ENCODE measurements around the gene DDX50.

Gene DDX50

DNA sequence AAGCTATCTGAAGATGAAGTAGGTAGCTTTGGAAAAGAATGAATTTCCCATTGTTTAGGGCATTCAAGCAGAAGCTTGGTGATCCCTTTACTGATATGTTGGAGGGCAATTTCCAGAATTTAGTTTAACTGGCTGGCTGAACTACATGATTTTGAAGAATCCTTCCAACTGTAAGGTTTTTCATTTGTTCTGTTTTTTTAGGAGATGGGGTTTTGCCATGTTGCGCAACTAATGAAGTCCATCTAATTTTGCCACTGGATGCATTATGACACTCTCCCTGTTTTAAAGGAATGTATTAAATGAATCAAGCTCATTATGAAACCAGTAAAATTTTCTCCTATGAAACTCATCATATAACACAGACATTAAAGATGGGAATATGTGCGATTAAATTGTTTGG is 6.1 kb upstream of the DDX50 start:
- no peak overlapping the region for H3K4me3 ChIP-seq (ENCODE audit: low read depth, low read length)
- TF ChIP-seq, protein P1, sequence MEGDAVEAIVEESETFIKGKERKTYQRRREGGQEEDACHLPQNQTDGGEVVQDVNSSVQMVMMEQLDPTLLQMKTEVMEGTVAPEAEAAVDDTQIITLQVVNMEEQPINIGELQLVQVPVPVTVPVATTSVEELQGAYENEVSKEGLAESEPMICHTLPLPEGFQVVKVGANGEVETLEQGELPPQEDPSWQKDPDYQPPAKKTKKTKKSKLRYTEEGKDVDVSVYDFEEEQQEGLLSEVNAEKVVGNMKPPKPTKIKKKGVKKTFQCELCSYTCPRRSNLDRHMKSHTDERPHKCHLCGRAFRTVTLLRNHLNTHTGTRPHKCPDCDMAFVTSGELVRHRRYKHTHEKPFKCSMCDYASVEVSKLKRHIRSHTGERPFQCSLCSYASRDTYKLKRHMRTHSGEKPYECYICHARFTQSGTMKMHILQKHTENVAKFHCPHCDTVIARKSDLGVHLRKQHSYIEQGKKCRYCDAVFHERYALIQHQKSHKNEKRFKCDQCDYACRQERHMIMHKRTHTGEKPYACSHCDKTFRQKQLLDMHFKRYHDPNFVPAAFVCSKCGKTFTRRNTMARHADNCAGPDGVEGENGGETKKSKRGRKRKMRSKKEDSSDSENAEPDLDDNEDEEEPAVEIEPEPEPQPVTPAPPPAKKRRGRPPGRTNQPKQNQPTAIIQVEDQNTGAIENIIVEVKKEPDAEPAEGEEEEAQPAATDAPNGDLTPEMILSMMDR (IDR thresholded peaks at IDR 0.05; ENCODE audit: low read depth, low read length) = no peak
- TF ChIP-seq POLR2A (IDR thresholded peaks at IDR 0.05; ENCODE audit: extremely low read depth, insufficient read length) = no peak
- TF ChIP-seq, protein P2, sequence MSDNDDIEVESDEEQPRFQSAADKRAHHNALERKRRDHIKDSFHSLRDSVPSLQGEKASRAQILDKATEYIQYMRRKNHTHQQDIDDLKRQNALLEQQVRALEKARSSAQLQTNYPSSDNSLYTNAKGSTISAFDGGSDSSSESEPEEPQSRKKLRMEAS (IDR thresholded peaks at IDR 0.05; ENCODE audit: low read depth, low read length) = no peak
- no peak for TF ChIP-seq MYC (IDR thresholded peaks at IDR 0.05; ENCODE audit: low read depth, low read length)
- DNase-seq (ENCODE audit: low read depth) = no peak

DNA sequence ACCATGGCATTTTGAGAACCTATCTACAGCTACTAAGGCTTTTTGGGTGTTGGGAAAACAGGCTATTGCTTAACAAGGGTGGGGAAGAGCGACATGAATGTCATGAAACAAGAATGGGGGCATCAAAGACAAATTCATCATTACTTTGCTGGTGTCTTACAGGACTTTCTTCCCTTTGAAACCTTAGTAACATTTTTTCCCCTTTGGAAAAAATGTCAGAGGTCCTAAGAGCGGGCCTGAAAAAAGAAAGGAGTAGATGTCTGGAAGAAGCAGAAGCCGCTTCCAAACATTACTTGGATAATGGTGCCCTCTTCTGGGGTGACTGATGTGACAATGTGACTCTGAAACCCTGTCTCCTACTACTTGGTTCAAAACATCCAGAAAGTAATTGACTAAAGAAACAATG is 3.8 kb upstream of the DDX50 start:
- peak; percentile 81 for DNase-seq (ENCODE audit: low read depth)
- TF ChIP-seq POLR2A (IDR thresholded peaks at IDR 0.05; ENCODE audit: extremely low read depth, insufficient read length) (no peak), MYC (IDR thresholded peaks at IDR 0.05; ENCODE audit: low read depth, low read length) (peak; percentile 36; the same call in 1 of the 2 replicates)
- TF ChIP-seq, protein P1 (IDR thresholded peaks at IDR 0.05; ENCODE audit: low read depth, low read length) = peak; percentile 34
- TF ChIP-seq, protein P2 (IDR thresholded peaks at IDR 0.05; ENCODE audit: low read depth, low read length) = peak; percentile 92
- H3K4me3 ChIP-seq (ENCODE audit: low read depth, low read length) = no peak overlapping the region

DNA sequence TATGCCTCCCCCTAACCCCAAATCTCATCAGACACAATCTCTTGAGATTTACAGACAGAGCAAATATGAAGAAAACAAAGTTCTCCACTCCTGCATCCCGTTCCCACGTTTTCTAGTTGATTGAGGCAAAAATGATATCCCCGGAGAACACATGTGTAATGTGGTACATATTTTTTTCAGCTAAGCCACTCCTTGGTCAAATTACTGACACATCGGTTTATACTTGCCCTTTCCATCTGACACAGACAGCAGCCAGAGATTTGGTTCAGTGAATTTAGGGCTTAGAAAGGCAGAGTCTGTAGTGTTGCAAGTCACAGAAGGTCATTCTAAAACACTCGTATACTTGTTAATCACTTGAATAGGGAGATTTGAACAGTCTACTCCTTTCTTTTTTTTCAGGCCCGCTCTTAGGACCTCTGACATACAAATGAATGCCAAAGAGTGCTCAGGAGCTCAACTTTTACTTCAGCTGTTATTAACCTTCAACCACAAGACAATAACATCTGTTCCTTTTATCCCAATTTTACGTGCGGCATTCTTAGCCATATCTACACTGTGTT is 1.8 kb upstream of the DDX50 start:
- TF ChIP-seq, protein P2 (IDR thresholded peaks at IDR 0.05; ENCODE audit: low read depth, low read length) = no peak
- no peak for TF ChIP-seq MYC (IDR thresholded peaks at IDR 0.05; ENCODE audit: low read depth, low read length)
- H3K4me3 ChIP-seq (ENCODE audit: low read depth, low read length) = no peak overlapping the region
- DNase-seq (ENCODE audit: low read depth) = no peak

DNA sequence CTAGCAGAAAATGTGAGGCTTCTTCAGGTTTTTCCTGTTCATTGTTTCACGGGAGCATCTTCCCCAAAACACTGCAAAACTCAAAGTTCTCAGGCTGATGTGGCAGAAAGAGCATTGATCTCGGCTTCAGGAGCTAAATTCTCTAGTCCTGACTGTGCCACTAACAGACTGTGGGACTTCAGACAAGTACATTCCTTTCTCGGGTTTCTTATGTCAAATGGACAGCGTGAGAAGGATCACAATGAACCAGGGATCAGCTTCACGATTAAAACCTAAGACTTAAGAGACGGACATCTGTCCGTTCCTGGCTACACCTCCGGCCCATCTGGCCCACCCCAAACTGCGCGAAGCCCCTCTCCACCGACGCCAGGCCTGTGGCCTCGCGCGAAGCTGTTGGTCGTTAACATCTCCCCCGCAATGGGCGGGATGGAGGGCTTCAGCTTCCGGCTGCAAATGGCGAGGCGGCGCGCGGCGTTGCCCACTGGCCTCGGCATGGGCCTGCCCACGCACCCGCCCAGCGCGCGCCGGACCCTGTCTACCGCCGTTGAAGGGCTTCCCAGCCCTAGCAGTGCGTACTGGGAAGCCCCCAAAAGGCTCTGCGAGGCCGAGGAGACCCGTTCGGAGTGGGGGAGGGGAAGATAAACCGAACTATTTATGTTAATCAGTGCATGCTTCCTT is 549 bp upstream of the DDX50 start:
- peak overlapping the region; percentile 77 for H3K4me3 ChIP-seq (ENCODE audit: low read depth, low read length)
- no peak for DNase-seq (ENCODE audit: low read depth)
- TF ChIP-seq, protein P1 (IDR thresholded peaks at IDR 0.05; ENCODE audit: low read depth, low read length) = no peak
- peak; percentile 82 for TF ChIP-seq MYC (IDR thresholded peaks at IDR 0.05; ENCODE audit: low read depth, low read length)
- TF ChIP-seq POLR2A (IDR thresholded peaks at IDR 0.05; ENCODE audit: extremely low read depth, insufficient read length) = peak; percentile 66
- TF ChIP-seq, protein P2 (IDR thresholded peaks at IDR 0.05; ENCODE audit: low read depth, low read length) = peak; percentile 84

DNA sequence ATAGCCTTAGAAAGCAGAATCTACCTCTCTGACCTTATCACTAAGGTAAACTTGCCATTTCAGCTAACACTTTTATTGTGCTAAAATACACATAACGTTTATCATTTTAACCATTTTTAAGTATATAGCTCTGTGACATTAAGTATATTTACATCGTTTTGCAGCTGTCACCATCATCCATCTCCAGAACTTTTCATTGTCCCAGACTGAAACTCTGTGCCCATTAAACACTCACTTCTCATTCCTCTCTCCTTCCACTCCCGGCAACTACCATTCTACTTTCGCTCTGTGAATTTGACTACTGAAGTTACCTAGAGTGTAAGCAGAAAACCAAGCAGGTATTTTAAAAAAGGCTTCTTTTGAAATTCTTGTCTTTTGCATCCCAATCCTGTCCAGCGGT is 1.3 kb downstream of the DDX50 start:
- no peak for TF ChIP-seq MYC (IDR thresholded peaks at IDR 0.05; ENCODE audit: low read depth, low read length)
- DNase-seq (ENCODE audit: low read depth) = no peak

DNA sequence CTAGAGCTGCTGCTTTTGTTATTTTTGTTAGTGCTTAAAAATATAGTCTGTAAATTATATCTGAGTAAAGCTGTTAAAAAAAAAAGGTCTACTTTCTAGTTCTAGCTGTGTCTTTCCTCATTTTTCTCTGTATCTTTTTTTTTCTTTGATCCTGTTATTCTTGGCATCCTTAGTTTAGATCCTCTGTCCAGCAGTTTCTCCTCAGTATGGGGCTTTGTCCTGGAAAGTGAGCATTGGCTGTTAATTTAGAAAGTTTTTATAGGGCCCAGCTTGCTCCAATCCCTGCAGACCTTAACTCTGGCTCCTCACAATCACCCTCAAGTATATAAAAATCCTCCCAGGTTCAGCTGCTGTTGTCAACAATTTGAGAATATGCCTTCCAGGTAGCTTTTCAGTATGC is 23.5 kb downstream of the DDX50 start:
- TF ChIP-seq, protein P2 (IDR thresholded peaks at IDR 0.05; ENCODE audit: low read depth, low read length) = no peak
- no peak for TF ChIP-seq MYC (IDR thresholded peaks at IDR 0.05; ENCODE audit: low read depth, low read length)
- TF ChIP-seq, protein P1 (IDR thresholded peaks at IDR 0.05; ENCODE audit: low read depth, low read length) = no peak
- TF ChIP-seq POLR2A (IDR thresholded peaks at IDR 0.05; ENCODE audit: extremely low read depth, insufficient read length) = no peak
- DNase-seq (ENCODE audit: low read depth) = no peak
- no peak overlapping the region for H3K4me3 ChIP-seq (ENCODE audit: low read depth, low read length)

More for the DNA sequence above, 1.3 kb downstream of the DDX50 start:
- peak overlapping the region; percentile 77 for H3K4me3 ChIP-seq (ENCODE audit: low read depth, low read length)
